Small intestine (tissue), 7 donors: ENCODE results near the gene PTPRN. TPM values are rescaled to one million over a fixed set of nuclear protein-coding genes. Genes with fewer than 3 reads are reported as not detected.
A peak's percentile ranks its signal among the peaks of the same experiment; 100 is the strongest.

Source experiments
- DNase-seq, 2 donors: peaks; one replicate each; pipeline versions ENCODE4 v3.0.0 to v3.0.0-alpha.2; 2013
- FAIRE-seq: peaks from 2 replicates; lab custom pipeline; 2012; peaks lifted over from hg19 to GRCh38; lab: Jason Lieb, UNC
- H3K27ac ChIP-seq, 3 donors: one replicate each; pipeline ENCODE4 v1.5.1; 2013; ENCODE audit warnings: low read length in 2 of 3, mild to moderate bottlenecking in 2 of 3, control low read depth in 1 of 3, inconsistent platforms in 1 of 3, low read depth in 1 of 3, moderate library complexity in 1 of 3
- H3K27me3 ChIP-seq, 3 donors: one replicate each; pipeline ENCODE4 v1.6.1; 2013; ENCODE audit warnings: low read length in 3 of 3, inconsistent platforms in 1 of 3; ENCODE audit not compliant: control insufficient read depth in 3 of 3, insufficient read depth in 3 of 3
- H3K36me3 ChIP-seq, 3 donors: one replicate each; pipeline ENCODE4 v1.6.1; 2013; ENCODE audit warnings: low read length in 3 of 3, inconsistent platforms in 1 of 3, low read depth in 1 of 3, mild to moderate bottlenecking in 1 of 3, moderate library complexity in 1 of 3; ENCODE audit not compliant: control insufficient read depth in 3 of 3, insufficient read depth in 2 of 3
- H3K4me1 ChIP-seq, 3 donors: one replicate each; pipeline ENCODE4 v1.6.1; 2013; ENCODE audit warnings: low read length in 2 of 3, inconsistent platforms in 1 of 3, low read depth in 1 of 3, mild to moderate bottlenecking in 1 of 3, moderate library complexity in 1 of 3; ENCODE audit not compliant: control insufficient read depth in 3 of 3, insufficient read depth in 2 of 3
- H3K4me3 ChIP-seq, 3 donors: one replicate each; pipeline ENCODE4 v1.5.1; 2013; ENCODE audit warnings: low read length in 3 of 3, control low read depth in 1 of 3, inconsistent platforms in 1 of 3, low read depth in 1 of 3, mild to moderate bottlenecking in 1 of 3, moderate library complexity in 1 of 3
- H3K9me3 ChIP-seq, 2 donors: one replicate each; pipeline ENCODE4 v1.6.1; 2013; ENCODE audit warnings: low read depth in 1 of 2, low read length in 1 of 2; ENCODE audit not compliant: control insufficient read depth in 2 of 2, insufficient read depth in 1 of 2
- WGBS, 3 donors: extraction: QIAGEN DNeasy Blood & Tissue Kit; methylation state at CpG; one replicate each; pipeline ENCODE4 v1.1.7; 2013; 5-methylcytosine and 5-hydroxymethylcytosine counted together
- polyA plus RNA-seq, 4 donors: library from polyadenylated mRNA; stranded (reverse) in 3 of 4; unstranded in 1 of 4; fragments of 200-250 nt in 3 of 4; fragments of 120-200 nt in 1 of 4; gene quantifications; one replicate each; pipeline versions ENCODE4 v1.2.1 to v1.2.3, GENCODE V29; 2013
- donor health status: healthy with polysubstance abuse.
- donor health status: control.
- donor health status: control.
- donor health status: Bipolar disorder and iron deficiency.
- donor health status: healthy.

PTPRN gene
- polyA plus RNA-seq, 4 donors: 1.6 to 9.4 (median 4.1) TPM; not detected in 1

DNA sequence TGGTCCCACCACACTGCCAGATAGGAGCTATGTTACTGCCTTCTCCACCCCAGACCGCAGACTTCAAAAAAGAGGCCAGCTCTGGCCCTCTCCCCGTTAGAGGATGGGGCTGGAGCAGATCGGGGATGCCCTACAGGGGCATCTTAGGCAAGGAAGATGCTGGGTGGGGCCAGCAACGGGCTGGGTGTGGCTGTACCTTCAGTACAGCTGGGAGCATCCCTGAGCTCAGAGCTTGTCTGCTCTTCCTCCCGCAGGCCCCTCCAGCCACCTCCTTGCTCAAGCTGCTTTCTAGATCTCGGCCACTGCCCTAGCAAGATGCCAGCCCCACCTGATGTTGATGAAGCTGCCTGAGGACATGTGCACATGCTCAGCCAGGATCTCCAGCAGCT, 9.8 kb downstream of the PTPRN start:
- H3K27me3 ChIP-seq: peaks cover 0 to 52% (median 7%) of the 10 kb centered on the region in 3 donors
- H3K4me3 ChIP-seq: no peak overlapping the region
- no peak for FAIRE-seq
- H3K9me3 ChIP-seq: no peaks in the 10 kb centered on the region
- no peak for DNase-seq
- peaks cover 0 to 3% (median 0%) of the 10 kb centered on the region in 3 donors for H3K4me1 ChIP-seq
- WGBS, 3 donors: 69 to 79% (median 77%) methylated on average over 6 of the region's 6 CpGs
- no peaks in the 10 kb centered on the region for H3K36me3 ChIP-seq
- H3K27ac ChIP-seq: no peak overlapping the region

DNA sequence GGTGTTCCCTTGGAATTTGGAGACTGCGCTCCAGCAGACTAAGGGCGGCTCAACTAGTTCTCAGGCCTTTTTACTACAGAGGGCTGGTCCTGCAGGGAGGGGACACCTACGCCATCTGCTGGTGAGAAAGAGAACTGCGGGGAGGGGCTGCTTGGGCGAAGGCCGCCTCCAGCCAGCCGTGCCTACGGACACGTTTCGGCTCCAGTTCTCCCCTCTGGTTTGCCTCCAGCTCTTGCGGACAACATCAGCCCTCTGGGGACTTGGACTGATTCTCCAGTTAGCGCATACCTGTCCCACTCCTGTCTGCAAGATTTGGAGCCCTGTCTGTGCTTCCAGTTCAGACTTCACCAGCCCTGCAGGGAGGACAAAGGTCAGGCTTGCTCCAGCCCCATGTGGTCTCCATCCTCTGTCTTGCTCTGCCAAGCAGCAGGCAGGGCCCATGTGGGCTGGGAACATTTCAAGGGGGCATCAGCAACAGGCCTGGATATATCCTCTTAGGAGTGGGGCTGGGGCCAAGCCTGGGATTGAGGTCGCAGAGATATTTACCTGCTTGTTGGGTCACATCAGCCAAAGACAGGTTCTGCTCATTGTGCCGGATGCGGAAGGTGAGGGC, 10.3 kb downstream of the PTPRN start:
- FAIRE-seq: no peak
- H3K36me3 ChIP-seq: no peaks in the 10 kb centered on the region
- H3K4me3 ChIP-seq: no peak overlapping the region
- 19 to 22% (median 20%) methylated on average over 15 of the region's 15 CpGs for WGBS, 3 donors
- peaks cover 0 to 6% (median 0%) of the 10 kb centered on the region in 3 donors for H3K4me1 ChIP-seq
- no peaks in the 10 kb centered on the region for H3K9me3 ChIP-seq
- H3K27ac ChIP-seq: no peak overlapping the region
- peak; percentile 82 to 89 for DNase-seq
- peaks cover 0 to 52% (median 7%) of the 10 kb centered on the region in 3 donors for H3K27me3 ChIP-seq

GRCh38 chr2:219297766-219298456, 11.3 kb downstream of the PTPRN start:
- DNase-seq (no peak), FAIRE-seq (no peak)
- Histone ChIP-seq H3K4me1 (peaks cover 0 to 6% (median 0%) of the 10 kb centered on the region in 3 donors), H3K27me3 (peaks cover 0 to 43% (median 7%) of the 10 kb centered on the region in 3 donors), H3K9me3 (no peaks in the 10 kb centered on the region), H3K36me3 (no peaks in the 10 kb centered on the region), H3K27ac (no peak overlapping the region), H3K4me3 (no peak overlapping the region)
- WGBS, 3 donors: 78 to 83% (median 79%) methylated on average over 14 of the region's 14 CpGs

GRCh38 chr2:219296631-219297391, 12.4 kb downstream of the PTPRN start:
- WGBS, 3 donors: 67 to 84% (median 79%) methylated on average over 24 to 25 of the region's 25 CpGs
- DNase-seq (no peak), FAIRE-seq (no peak)
- H3K27me3 ChIP-seq: peaks cover 0 to 32% (median 7%) of the 10 kb centered on the region in 3 donors
- H3K36me3 ChIP-seq: no peaks in the 10 kb centered on the region
- H3K9me3 ChIP-seq: no peaks in the 10 kb centered on the region
- no peak overlapping the region for H3K27ac ChIP-seq
- H3K4me3 ChIP-seq: no peak overlapping the region
- peaks cover 0 to 6% (median 0%) of the 10 kb centered on the region in 3 donors for H3K4me1 ChIP-seq

GRCh38 chr2:219296142-219296541, 13.1 kb downstream of the PTPRN start:
- no peak for DNase-seq
- no peak overlapping the region for H3K27ac ChIP-seq
- no peaks in the 10 kb centered on the region for H3K9me3 ChIP-seq
- peaks cover 0 to 26% (median 7%) of the 10 kb centered on the region in 3 donors for H3K27me3 ChIP-seq
- H3K4me3 ChIP-seq: no peak overlapping the region
- no peak for FAIRE-seq
- no peaks in the 10 kb centered on the region for H3K36me3 ChIP-seq
- peaks cover 0 to 6% (median 0%) of the 10 kb centered on the region in 3 donors for H3K4me1 ChIP-seq
- WGBS, 3 donors: 86 to 92% (median 89%) methylated on average over 14 of the region's 14 CpGs

GRCh38 chr2:219294356-219295351, 14.5 kb downstream of the PTPRN start:
- H3K4me1 ChIP-seq: peaks cover 0 to 6% (median 0%) of the 10 kb centered on the region in 3 donors
- H3K9me3 ChIP-seq: no peaks in the 10 kb centered on the region
- DNase-seq (peak; percentile 86 to 96), FAIRE-seq (no peak)
- WGBS, 3 donors: 7 to 12% (median 8%) methylated on average over 54 to 67 of the region's 67 CpGs
- peak overlapping the region in 2 of 3 donors; percentile 46 to 55 for H3K4me3 ChIP-seq
- H3K36me3 ChIP-seq: no peaks in the 10 kb centered on the region
- peak overlapping the region in 2 of 3 donors; percentile 13 to 44 for H3K27ac ChIP-seq
- peaks cover 0 to 11% (median 2%) of the 10 kb centered on the region in 3 donors for H3K27me3 ChIP-seq

DNA sequence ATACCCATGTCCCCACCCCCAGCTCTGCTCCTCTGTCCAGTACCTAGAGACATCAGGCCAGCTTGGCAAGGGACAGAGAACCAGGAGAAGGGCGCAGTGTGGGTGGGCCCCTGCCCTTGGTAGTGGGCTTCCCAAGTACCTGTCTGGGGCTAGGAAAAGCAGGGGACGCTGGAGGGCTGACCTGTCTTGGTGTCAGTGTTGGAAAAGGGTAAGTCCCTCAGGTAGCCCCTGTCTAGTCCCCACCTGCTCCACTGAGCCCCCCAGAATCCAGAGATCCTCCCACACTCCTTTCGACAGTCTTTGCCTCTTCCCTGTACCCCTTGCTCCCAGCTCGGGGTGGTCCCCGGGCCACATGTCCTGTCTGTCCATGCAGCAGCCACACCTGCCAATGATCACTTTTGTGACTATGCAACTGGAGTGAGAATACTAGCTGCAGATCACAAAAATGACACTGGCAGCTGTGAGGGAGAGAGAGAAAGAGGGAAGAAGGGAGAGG, 15.4 kb downstream of the PTPRN start:
- 80 to 92% (median 86%) methylated on average over 5 of the region's 5 CpGs for WGBS, 3 donors
- Histone ChIP-seq H3K36me3 (no peaks in the 10 kb centered on the region), H3K9me3 (no peaks in the 10 kb centered on the region), H3K4me3 (no peak overlapping the region), H3K4me1 (peaks cover 0 to 6% (median 0%) of the 10 kb centered on the region in 3 donors), H3K27ac (no peak overlapping the region), H3K27me3 (peaks cover 0 to 6% (median 0%) of the 10 kb centered on the region in 3 donors)
- FAIRE-seq (no peak), DNase-seq (no peak)
